ENCODE data around the gene MREG. TPM values are rescaled to one million over a fixed set of nuclear protein-coding genes. Genes with fewer than 3 reads are reported as not detected.

MREG gene
- total RNA-seq, 1 experiment from 2014 or later, result 16.9 TPM

GRCh38 chr2:215915441-215915840, 97.9 kb downstream of the MREG start (continued):
- TF ChIP-seq ZBTB33 (IDR thresholded peaks at IDR 0.05; ENCODE audit: extremely low read depth, insufficient replicate concordance, low read length), result no peak

GRCh38 chr2:215914777-215915165, 98.6 kb downstream of the MREG start:
- no TSS peak for BruUV-seq (replicated peaks)
- ChIA-PET POLR2A (no interaction called here), RAD21 (ENCODE audit: low non-redundant PET in 1 of 2, low total read pairs in 2 of 2, uncharacterized antibody in 2 of 2, unreplicated experiment in 2 of 2) (no interaction called here), CTCF (no interaction called here)
- H3K79me2 ChIP-seq (ENCODE audit: insufficient read depth, low read length), result no peaks in the 10 kb centered on the region
- intact Hi-C loops (cut with micrococcal nuclease), result loop anchor here (10.0 kb wide), 1 partner anchor 460 kb away; no protein-coding TSS in a partner anchor
- no peak overlapping the region for H3K9ac ChIP-seq (ENCODE audit: low read length)
- H4K20me1 ChIP-seq (ENCODE audit: insufficient read depth), result no peaks in the 10 kb centered on the region
- H3K4me2 ChIP-seq (ENCODE audit: low read length), result no peak overlapping the region
- H3K36me3 ChIP-seq (ENCODE audit: control insufficient read depth in 1 of 2, insufficient read depth in 2 of 2, low read length in 2 of 2), result no peaks in the 10 kb centered on the region
- no peaks in the 10 kb centered on the region for H3K4me1 ChIP-seq (ENCODE audit: control insufficient read depth in 1 of 2, insufficient read depth in 2 of 2, low read length in 2 of 2)
- H2AFZ ChIP-seq (ENCODE audit: low read depth, low read length, poor library complexity, severe bottlenecking), result no peak overlapping the region
- H3K27me3 ChIP-seq (ENCODE audit: insufficient read depth, low read length), result no peaks in the 10 kb centered on the region
- H3K4me3 ChIP-seq (replicated peaks in 1 of 2; ENCODE audit: low read depth in 1 of 2, low read length in 2 of 2), result no peak overlapping the region
- H3K9me2 ChIP-seq (ENCODE audit: insufficient read depth), result no peaks in the 10 kb centered on the region
- ATAC-seq (no peak), DNase-seq (ENCODE audit: low read depth, low spot score) (no peak)
- TF ChIP-seq RAD21 (IDR thresholded peaks at IDR 0.05; ENCODE audit: low read depth) (no peak), CBX3 (IDR thresholded peaks at IDR 0.05; ENCODE audit: low read depth) (no peak), ATF3 (IDR thresholded peaks at IDR 0.05) (no peak), CEBPB (IDR thresholded peaks at IDR 0.05; ENCODE audit: low read depth) (no peak), REST (IDR thresholded peaks at IDR 0.05; ENCODE audit: low read depth) (no peak), EGR1 (IDR thresholded peaks at IDR 0.05; ENCODE audit: low read depth) (no peak), CTCF (IDR thresholded peaks at IDR 0.05 in 2 of 3, conservative IDR thresholded peaks at IDR 0.05 in 1 of 3; ENCODE audit: borderline replicate concordance in 1 of 3, insufficient read depth in 1 of 3, low read depth in 2 of 3, low read length in 2 of 3) (no peak), SP1 (IDR thresholded peaks at IDR 0.05; ENCODE audit: low read depth) (no peak), FOSL1 (IDR thresholded peaks at IDR 0.05; ENCODE audit: low read depth) (no peak), ELF1 (IDR thresholded peaks at IDR 0.05; ENCODE audit: borderline replicate concordance, low read depth) (no peak), TCF7L2 (IDR thresholded peaks at IDR 0.05; ENCODE audit: borderline replicate concordance, extremely low read depth, insufficient read depth, insufficient read length) (no peak), ZFX (IDR thresholded peaks at IDR 0.05) (no peak), ZNF274 (IDR thresholded peaks at IDR 0.05; ENCODE audit: low read depth, low read length) (no peak)
- H3K9me3 ChIP-seq (ENCODE audit: control insufficient read depth in 1 of 2, insufficient read depth in 1 of 2, low read depth in 1 of 2, low read length in 2 of 2), result no peaks in the 10 kb centered on the region
- H3K27ac ChIP-seq (ENCODE audit: low read depth, low read length), result no peak overlapping the region

All from HCT116 (cell line).